HG02840 (cell line): ENCODE results near the gene GNLY.
"Not testable (repeated sequence)": the region's sequence is repeated elsewhere in the genome, so short reads cannot be mapped to it uniquely, and the experiment has no call there.

Experiments
- ATAC-seq: cut with Tn5 transposase; IDR thresholded peaks from one replicate; pipeline ENCODE4 v1.9.1; 2021; ENCODE audit warnings: mild to moderate bottlenecking, moderate library complexity, moderate number of reproducible peaks; ENCODE audit not compliant: unreplicated experiment, low FRiP score

The GNLY gene

DNA sequence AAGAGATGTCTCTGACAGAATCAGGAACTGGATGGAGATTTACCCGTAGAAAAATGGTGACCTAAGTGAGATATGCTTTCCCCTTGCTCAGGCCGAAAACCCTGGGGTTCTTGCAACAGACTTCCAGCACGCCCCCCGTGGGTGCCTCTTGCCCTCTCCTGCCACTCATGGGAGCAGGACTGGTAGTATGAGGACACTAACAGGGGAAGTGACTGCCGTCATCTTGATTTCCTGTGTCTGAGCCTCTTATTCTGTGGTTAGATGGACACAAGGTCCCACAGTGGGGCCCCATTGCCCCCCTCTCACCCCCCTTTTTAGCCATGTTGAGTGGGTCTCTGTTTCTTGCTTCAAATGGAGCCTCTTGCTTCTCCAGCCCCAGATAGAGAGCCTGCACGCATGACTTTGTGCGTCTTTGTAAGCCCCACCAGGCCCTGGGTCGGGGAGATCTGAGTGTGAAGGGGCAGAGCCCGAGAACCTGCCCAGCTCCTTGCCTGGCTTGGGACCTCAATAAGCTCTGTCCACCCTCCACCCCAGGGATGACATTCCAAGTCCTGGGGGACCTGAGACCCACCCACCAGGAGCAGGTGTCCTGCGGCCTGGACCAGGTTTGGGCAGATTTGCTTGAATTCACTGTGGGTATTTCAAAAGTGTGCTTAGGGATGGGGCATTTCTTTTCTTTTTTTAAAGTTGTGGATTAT, 12.6 kb downstream of the GNLY start:
- no peak for ATAC-seq

DNA sequence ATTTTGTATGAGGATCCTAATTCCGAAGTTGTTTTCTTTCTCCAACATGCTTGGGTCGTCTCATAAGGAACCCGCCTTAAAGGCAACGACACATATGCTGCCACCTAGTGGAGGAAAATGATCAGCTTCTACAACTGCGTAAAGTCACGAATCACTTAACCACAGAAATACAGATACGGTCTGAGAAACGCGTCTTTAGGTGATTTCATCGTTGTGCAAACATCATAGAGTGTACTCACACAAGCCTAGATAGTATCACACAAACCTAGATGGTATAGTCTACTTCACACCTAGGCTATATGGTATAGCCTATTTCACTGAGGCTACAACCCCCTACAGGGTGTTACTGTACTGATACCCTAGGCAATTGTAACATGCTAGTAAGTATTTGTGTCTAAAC, 13.1 kb downstream of the GNLY start:
- ATAC-seq = no peak

DNA sequence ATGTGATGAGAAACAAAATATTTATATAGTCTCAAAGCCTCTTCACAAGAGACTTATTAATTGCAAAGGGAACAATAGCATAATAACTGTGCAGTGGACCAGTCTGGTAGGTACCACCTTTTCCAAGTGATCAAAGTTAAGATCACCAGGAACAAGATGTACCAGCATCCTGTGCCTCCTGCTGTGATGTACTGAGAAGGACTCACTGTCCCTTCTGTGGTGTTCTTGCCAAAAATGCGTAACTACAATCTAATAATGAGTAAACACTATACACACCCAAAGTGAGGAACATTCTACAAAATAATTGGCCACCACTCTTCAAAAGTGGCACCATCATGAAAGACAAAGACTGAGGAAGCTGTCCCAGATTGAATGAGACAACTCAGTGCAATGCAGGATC, 14.5 kb downstream of the GNLY start:
- ATAC-seq = no peak

DNA sequence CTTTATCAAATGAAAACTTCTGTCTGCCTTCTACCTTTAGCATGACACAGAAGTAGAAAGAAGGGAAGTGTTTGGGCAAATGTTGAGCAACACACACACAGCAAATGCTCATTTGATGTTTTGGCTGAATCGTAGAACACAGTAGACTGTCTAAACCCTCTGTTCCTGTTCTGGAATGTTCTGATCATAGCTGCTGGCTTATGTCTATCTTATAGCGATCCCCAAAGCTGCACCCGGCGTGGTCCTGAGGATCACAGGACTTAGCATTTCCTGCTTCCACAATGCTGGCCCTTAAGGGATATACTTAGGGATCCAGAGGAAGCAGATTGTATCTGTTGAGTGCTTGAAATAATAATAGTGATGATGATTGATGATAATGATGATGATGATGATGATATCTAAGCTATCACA, 15.2 kb downstream of the GNLY start:
- ATAC-seq = no peak

DNA sequence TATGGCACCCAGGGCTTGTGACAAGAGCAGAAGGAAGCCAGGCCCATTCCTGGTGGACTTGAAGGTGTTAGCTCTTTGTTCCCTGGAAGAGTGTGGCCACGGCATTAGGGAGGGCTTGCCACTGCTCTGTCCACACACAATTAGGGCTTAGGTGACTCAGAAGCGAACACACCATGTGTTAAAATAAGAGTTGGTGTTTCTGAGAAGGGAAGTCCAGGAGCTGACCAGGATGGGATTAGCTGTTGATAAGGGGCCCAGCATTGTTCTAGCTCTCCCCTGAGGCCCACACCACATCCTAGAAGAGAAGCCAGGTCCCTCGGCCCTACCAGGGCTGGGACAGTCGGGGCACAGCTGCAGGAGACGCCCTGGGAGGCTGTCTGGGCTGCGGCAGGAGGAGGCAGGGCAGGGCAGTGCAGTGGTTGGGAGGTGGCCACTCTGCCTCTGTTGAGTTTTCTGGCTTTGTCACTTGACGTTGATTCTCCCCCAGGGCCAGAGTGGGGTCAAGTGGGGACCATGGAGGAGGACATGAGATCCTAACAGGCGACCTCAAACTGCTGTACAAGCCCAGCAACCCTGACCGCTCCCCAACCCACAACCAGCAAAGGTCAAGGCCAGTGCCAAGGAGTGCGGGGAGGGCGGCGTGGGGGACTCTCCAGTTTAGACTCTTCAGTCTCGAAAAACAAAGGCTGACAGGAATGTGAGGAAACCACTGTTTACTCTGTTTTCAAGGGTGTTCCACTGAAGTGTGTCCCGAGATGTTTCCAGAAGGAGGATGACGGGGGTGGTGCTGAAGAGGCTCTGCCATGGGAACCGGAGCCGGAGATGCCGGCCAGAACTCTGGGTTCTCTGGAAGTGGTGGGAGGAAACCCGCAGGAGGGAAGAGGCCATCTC, 16.8 kb downstream of the GNLY start:
- no peak for ATAC-seq

DNA sequence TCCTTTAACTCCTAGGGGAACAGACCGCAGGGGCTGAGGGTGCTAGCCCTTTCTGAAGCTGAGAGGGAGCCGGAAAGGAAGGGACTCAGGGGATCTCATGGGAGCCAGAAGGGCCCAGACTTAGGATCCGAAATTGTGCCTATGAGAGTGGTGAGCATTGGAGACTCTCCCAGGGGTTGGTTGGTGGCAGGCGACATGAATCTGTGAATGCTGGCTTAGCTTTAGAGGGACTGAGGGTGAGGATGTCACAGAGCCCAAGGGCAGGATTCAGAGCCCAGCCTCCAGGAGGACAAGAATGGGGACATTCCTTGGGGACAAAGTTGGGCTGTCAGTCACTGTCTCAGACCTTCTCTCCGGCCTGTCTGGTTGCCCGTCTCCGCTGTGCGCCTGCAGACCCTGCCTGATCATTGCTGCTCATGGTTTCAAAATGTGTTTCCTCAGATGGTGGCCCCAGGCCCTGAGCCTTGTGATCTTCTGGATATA, 17.5 kb downstream of the GNLY start:
- no peak for ATAC-seq

DNA sequence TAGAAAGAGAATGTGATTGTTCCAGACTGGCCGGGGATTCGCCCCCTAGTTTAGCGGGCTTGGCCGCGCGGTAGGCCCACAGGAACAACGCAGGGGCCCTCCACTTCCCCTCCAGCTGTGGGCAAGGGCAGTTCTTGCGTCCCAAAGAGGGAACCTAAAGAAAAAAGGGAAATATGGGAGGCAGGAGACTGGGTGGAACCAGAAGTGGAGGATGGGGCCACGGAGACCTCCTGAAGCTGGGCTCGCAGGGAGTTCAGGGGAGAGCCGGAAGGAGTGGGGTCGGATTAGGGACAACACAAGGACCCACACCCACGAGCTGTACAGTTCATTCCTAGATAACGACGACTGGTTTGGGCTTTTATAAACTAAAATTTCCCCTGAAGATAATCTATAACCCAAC, 18.2 kb downstream of the GNLY start:
- no peak for ATAC-seq

DNA sequence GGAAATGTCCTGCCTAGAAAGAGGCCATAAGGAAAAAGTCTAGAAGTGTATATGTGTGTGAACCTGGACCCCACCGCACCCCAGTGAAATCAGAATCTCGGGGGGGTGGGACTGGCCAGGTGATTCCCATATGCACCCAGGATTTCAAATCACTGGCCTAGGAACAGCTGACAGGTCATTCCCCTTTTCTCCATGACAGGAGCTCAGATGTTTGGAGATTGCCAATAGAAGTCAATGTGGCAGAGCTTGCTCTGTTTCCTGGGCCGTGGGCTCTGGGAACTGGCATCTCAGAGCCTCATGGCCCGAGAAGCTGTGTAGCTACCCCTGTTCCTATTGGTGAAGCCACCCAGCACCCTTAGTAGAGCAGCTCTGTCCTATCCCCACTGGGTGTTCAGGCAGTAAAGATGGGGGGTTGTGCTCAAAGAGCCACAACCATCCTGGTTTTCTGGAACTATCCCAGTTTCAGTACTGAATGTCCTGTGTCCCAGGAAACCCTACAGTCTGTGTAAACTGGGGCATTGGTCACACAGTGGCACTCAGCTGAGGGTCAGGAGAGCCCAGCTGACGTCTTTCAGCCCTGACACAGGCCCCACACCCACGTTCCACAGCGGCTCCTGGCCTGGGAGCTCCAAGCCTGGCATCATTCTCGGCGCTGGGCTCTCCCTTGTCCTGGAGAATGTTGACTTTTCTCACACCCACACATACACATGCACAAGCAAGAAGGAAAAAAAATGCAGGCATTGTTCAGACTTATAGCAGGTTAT, 18.9 kb downstream of the GNLY start:
- no peak for ATAC-seq

DNA sequence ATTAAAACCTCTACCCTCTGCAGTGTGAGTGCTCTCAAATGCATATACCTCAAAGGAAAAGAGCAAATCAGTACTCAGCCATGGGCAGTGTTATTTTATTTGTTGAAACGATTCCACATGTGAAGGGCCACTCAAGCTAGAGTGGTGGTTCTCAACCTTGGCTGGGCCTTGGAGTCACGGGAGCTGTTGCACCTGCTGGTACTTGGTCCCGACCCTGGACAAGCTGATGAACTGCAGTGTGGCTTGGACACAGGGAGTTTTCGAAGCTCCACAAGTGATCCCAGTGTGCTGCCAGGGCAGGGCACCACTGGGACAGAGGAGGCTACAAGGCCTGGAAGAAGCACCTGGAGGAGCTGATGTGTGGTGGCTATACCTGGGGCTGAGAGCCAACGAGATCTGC, 19.7 kb downstream of the GNLY start:
- ATAC-seq = no peak

DNA sequence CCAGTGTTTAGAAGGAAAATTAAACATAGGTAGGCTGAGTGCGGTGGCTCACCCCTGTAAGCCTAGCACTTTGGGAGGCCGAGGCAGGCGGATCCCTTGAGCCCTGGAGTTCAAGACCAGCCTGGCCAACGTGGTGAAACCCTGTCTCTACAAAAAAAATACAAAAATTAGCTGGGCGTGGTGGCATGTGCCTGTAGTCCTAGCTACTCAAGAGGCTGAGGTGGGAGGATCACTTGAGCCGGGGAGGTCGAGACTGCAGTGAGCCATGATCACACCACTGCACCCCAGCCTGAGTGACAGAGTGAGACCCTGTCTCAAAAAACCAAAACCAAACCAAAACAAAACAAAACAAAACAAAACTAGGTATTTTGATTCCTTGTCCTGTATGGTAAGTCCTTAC, 20.3 kb downstream of the GNLY start:
- ATAC-seq = not testable (repeated sequence)

DNA sequence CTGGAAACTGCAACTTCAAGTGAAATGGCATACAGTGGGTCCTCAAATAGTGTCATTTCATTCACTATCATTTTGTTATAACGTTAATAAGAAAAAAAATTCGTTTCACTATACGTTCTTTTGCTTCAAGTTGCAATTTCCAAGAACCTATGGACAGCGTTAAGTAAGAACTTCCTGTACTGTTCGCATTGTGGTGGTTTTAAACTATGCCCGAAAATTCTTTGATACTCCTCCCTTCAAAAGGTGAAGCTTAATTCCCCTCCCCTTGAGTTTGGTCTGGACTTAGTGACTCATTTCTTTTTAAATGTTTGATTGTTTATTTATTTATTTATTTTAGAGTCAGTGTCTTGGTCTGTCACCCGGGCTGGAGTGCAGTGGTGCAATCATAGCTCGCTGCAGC, 20.7 kb downstream of the GNLY start:
- no peak for ATAC-seq

DNA sequence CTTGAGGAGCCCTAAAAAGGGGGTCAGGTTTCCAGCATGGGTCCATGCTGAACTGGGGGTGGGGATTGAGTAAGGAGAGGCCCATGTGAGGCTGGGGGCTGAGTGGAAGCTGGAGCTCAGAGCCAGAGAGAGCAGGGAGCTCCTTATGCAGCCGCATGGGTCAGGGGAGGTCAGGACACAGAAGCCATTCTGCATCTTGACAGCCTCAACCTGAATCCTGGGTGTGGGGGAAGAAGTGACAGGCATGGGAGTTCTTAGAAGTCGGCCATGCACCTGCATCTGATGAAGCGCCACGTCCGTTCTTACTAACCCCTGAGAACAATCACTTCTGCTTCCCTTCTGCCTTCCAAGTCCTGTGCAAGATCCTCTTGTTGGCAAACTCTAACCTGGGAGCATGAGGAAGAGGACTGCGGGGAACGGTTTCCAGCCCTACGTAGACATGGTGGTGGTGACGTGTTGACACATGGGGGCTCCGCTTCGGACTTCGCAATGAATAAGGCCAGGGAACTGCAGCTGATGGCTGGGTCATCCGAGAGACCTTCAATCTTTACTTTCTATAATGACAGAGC, 22.3 kb downstream of the GNLY start:
- ATAC-seq = no peak

DNA sequence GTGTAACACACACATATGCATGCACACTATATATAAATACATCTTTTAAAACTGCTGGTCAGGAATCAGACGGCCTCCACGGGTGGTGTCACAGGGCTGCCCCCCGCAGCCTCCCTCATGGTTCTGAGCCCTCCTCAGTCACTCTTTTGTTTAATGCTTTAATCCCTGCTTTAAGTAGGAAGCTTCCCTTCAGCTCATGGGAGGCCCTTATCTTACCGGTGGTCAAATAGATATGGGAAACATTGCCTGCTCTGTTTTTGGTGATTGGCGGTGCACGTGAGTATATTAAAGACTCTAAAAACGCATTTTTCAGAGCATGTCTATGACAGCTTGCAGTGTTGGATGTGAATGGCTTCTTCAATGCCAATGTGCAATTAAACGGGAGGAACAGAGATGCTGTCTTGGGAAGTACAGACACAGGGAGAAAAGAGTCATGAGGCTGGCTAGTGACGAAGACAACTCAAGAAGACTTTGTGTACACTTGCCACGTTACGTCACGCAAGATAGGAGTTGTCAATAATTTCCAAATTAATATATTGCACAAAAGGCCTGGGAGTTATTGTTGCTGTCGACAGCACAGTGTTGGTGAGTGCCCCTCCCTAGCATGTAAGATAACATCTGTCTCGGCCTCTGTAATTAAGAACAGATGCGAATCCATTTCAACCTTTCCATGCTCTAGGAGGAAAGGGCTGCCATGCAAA, 23.3 kb downstream of the GNLY start:
- ATAC-seq = no peak

DNA sequence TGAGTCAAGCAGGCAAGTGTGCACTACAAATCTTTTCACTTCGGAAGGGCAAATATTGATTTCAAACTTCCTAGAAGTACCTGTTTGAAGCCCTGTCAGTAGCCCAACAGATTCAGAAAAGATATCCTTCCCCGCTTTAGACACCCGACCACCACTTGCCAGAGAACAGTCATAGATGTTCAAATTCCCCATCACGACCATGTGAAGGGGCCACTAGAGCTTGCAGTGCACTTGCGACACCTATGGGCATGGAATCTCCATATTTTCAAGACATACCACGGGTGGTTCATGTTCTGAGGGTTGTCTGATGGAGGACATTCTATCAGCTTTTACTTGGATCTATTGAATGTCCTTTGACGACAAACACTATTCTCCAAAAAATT, 23.8 kb downstream of the GNLY start:
- no peak for ATAC-seq

DNA sequence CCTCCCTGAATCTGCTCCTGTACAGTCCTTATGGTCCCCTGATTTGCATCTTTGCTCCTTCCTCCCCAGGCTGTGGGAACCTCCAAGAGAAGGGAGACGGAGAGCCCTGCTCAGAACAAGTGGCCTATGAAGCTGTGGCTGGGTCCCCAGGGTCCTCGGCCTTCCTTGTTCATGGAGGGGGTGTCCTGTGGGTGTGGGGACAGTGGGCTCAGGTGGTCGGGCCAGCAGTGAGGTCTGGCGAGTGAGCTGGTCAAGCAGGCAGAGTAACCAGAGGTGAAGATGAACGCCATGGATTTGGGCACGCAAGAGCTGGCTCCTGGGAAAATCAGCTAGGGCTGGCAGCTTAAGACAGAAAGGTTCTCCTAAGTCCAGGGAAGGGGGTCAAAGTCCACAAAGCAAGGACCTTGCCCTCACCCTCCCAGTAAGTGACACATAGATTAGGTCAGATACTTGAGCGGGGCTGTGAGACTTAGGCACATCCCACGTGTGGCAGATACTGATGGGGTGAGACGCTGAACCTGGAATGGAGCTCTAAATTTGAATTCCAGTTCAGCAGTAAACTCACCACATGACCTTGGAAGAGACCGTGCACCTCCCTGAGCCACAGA, 24.8 kb downstream of the GNLY start:
- ATAC-seq = no peak

DNA sequence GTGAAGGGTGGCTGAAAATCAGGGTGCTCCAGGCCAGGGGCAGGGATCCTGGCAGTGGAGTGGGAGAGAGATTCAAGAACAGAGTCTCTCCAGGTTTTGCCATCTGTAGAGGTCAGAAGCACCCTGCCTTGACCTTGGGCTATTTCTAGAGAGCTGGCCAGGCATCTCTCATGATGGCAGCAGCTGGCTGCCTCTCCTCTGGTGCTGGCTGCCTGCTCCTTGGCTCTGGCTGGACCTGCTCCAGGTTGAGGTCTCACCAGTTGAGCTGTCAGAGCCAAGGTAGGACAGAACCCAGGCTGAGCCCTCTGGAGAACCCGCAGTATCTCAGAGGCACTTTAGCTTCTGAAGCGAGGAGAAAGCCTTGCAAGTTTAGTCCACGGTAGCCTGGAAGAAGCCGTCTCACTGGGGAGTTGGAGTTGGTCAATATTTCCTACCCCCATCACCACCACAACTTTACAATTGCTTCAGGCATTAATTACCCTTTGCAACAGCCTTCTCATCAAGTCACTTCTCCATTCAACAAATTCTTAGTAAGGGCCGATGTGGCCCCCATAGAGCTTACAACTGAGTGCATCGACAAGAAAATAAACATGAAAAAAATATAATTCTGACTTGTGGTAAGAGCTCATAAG, 25.6 kb downstream of the GNLY start:
- no peak for ATAC-seq

DNA sequence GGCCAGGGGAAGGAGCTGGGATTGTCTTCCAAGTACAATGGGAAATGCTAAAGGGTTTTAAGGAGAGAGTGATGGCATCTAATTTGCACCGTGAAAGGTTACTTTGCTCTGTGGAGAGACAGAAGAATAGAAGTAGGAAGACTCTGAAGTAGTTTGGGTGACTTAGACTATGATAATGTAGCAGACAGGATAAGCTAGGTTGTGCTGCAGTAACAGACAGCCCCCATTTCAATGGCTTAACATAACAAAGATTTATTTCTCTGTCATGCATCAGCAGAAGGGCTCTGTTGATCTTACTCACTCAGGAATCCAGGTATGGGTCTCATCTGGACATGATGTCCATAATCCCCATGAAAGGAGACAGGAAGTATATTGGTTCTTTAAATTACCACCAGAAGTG, 26.4 kb downstream of the GNLY start:
- ATAC-seq = no peak

DNA sequence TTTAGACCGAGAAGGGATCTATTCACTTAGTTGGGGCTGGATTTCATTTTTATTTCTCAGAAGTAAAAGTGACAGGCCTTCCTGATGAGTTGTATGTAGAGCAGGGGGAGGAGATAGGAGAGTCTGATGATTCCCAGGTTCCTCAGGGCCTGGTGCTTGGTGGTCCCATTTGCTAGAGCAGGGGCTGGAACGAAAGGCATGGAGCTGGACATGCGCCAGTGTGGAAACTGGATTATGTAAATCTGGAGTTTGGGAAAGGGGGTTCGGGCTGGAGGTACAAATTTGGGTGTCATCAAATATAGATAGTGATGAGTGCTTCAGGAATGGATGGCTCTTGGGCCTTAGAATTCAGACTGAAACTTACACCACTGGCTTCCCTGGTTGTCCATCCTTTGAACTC, 27.5 kb downstream of the GNLY start:
- no peak for ATAC-seq

DNA sequence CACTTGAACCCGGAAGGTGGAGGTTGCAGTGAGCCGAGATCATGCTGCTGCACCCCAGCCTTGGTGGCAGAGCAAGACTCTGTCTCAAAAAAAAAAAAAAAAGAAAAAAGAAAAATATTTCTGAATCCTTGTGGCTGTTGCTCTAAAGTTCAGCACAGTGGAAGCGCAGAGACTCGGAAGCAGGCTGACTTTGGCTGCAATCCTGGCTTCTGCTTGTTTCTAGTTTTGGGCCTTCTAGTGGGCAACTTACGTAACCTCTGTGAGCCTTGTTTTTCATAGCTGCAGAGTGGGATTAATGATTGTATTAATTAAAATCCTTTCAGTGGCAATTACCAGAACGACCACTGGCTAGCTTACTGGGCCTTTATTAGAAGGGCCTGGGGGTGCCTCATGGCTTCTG, 28.4 kb downstream of the GNLY start:
- no peak for ATAC-seq
